Esophagus squamous epithelium (tissue), 4 donors: Measurements from ENCODE around the gene SGCD.

ENCODE experiments used
- POLR2A ChIP-seq, 4 donors: fragments of 450-650 bp; IDR thresholded peaks; one replicate each; pipeline ENCODE4 v1.6.1; 2017; ENCODE audit warnings: antibody characterized with exemption in 4 of 4, mild to moderate bottlenecking in 4 of 4, moderate library complexity in 3 of 4
- TF ChIP-seq, protein P1 (sequence below), 6 experiments: fragments of 450-650 bp in 4 of 6; fragments of 200-600 bp in 2 of 6; sonication (generic) in 2 of 6; IDR thresholded peaks; one replicate each; pipeline ENCODE4 v1.5.1; 2016 to 2019; ENCODE audit warnings: antibody characterized with exemption in 6 of 6, mild to moderate bottlenecking in 4 of 6, moderate library complexity in 4 of 6

DNA sequence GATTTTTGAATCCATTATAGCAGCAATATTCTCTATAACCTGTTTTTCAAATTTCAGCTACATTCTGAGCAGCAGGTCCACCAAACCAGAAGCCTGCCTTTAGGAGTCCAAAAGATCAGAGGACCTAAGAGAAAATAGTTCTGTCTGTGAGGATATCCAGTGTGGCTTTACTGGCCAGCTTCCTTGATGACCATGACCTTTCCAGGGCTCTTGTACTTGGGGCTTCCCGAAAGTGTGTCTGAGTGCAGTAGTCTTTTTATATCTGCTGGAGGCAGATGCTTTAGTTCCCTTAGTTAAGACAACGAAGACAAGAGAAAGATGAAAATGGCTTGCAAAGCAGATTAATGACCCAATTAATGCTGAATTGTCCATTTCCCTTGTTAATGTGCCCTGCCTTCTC, 72.4 kb downstream of the SGCD start:
- TF ChIP-seq, protein P1, sequence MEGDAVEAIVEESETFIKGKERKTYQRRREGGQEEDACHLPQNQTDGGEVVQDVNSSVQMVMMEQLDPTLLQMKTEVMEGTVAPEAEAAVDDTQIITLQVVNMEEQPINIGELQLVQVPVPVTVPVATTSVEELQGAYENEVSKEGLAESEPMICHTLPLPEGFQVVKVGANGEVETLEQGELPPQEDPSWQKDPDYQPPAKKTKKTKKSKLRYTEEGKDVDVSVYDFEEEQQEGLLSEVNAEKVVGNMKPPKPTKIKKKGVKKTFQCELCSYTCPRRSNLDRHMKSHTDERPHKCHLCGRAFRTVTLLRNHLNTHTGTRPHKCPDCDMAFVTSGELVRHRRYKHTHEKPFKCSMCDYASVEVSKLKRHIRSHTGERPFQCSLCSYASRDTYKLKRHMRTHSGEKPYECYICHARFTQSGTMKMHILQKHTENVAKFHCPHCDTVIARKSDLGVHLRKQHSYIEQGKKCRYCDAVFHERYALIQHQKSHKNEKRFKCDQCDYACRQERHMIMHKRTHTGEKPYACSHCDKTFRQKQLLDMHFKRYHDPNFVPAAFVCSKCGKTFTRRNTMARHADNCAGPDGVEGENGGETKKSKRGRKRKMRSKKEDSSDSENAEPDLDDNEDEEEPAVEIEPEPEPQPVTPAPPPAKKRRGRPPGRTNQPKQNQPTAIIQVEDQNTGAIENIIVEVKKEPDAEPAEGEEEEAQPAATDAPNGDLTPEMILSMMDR (IDR thresholded peaks at IDR 0.05): no peak
- TF ChIP-seq POLR2A (IDR thresholded peaks at IDR 0.05): no peak
